Sigmoid colon (tissue), 7 donors: Measurements from ENCODE around the gene FRRS1L. TPM values are rescaled to one million over a fixed set of nuclear protein-coding genes. Genes with fewer than 3 reads are reported as not detected.

Source experiments
- DNase-seq: peaks from one replicate; pipeline ENCODE4 v3.0.0-alpha.2; 2019
- H3K27ac ChIP-seq, 4 donors: fragments of 200-600 bp; sonication (generic); one replicate each; pipeline ENCODE4 v1.5.1; 2016 to 2019; ENCODE audit warnings: mild to moderate bottlenecking in 1 of 4
- H3K27me3 ChIP-seq, 3 donors: fragments of 200-600 bp; sonication (generic); one replicate each; pipeline ENCODE4 v1.5.1; 2019; ENCODE audit warnings: mild to moderate bottlenecking in 1 of 3
- H3K36me3 ChIP-seq, 4 donors: fragments of 200-600 bp; sonication (generic); one replicate each; pipeline ENCODE4 v1.5.1; 2016 to 2019
- H3K4me1 ChIP-seq, 4 donors: fragments of 200-600 bp; sonication (generic); one replicate each; pipeline ENCODE4 v1.5.1; 2017 to 2019
- H3K4me3 ChIP-seq, 4 donors: fragments of 200-600 bp; sonication (generic); one replicate each; pipeline ENCODE4 v1.5.1; 2017 to 2019; ENCODE audit warnings: mild to moderate bottlenecking in 2 of 4, moderate library complexity in 1 of 4
- H3K9me3 ChIP-seq, 4 donors: fragments of 200-600 bp in 3 of 4; sonication (generic) in 3 of 4; one replicate each; pipeline versions ENCODE4 v1.5.1 to v1.6.1; 2013 to 2019
- EP300 ChIP-seq, 4 donors: sonication (generic); formaldehyde crosslinking; IDR thresholded peaks; one replicate each; pipeline ENCODE4 v1.6.1; 2017; ENCODE audit warnings: antibody characterized with exemption in 4 of 4
- POLR2A ChIP-seq, 2 donors: fragments of 450-650 bp; IDR thresholded peaks; one replicate each; pipeline ENCODE4 v1.6.1; 2016; ENCODE audit warnings: antibody characterized with exemption in 2 of 2, mild to moderate bottlenecking in 2 of 2, moderate library complexity in 2 of 2
- POLR2AphosphoS5 ChIP-seq, 4 donors: sonication (generic); formaldehyde crosslinking; IDR thresholded peaks; one replicate each; pipeline ENCODE4 v1.6.1; 2017; ENCODE audit warnings: antibody characterized with exemption in 4 of 4
- WGBS, 2 donors: extraction: QIAGEN DNeasy Blood & Tissue Kit; methylation state at CpG; one replicate each; pipeline ENCODE4 v1.1.7; 2013; 5-methylcytosine and 5-hydroxymethylcytosine counted together
- intact Hi-C: fragments of 100-400 bp; cut with DNase I; formaldehyde crosslinking; loops from one replicate; pipeline ENCODE4 v1.15.1; 2023
- polyA plus RNA-seq, 3 donors: library from polyadenylated mRNA; stranded (reverse); fragments of 200-250 nt; gene quantifications; one replicate each; pipeline ENCODE4 v1.2.3, GENCODE V29; 2013
- total RNA-seq, 4 donors: library from RNA; depleted of rRNA; stranded (reverse); fragments of >200 nt; gene quantifications; one replicate each; pipeline ENCODE4 v1.1.0, GENCODE V29; 2016
- TF ChIP-seq, protein P1 (sequence below), 4 experiments: fragments of 450-650 bp in 3 of 4; fragments of 200-600 bp in 1 of 4; IDR thresholded peaks; one replicate each; pipeline ENCODE4 v1.5.1; 2016 to 2019; ENCODE audit warnings: antibody characterized with exemption in 4 of 4, mild to moderate bottlenecking in 3 of 4, moderate library complexity in 2 of 4
- donor health status: healthy with polysubstance abuse.
- donor health status: Bipolar disorder and iron deficiency.
- donor health status: healthy.

Gene FRRS1L
- total and polyA plus RNA-seq, 7 donors, result 0.23 to 4.5 (median 2.8) TPM; not detected in 1

GRCh38 chr9:109113254-109113653, 53.8 kb downstream of the FRRS1L start:
- intact Hi-C loops, result no loop called here
- Histone ChIP-seq H3K4me1 (peaks cover 0 to 100% (median 94%) of the 10 kb centered on the region in 4 donors), H3K4me3 (no peak overlapping the region), H3K36me3 (no peaks in the 10 kb centered on the region), H3K27me3 (no peaks in the 10 kb centered on the region), H3K9me3 (no peaks in the 10 kb centered on the region), H3K27ac (peak overlapping the region; percentile 72 to 96 (median 92))
- DNase-seq, result no peak
- no peak for TF ChIP-seq POLR2AphosphoS5 (IDR thresholded peaks at IDR 0.05)
- no peak for TF ChIP-seq POLR2A (IDR thresholded peaks at IDR 0.05)
- TF ChIP-seq, protein P1, sequence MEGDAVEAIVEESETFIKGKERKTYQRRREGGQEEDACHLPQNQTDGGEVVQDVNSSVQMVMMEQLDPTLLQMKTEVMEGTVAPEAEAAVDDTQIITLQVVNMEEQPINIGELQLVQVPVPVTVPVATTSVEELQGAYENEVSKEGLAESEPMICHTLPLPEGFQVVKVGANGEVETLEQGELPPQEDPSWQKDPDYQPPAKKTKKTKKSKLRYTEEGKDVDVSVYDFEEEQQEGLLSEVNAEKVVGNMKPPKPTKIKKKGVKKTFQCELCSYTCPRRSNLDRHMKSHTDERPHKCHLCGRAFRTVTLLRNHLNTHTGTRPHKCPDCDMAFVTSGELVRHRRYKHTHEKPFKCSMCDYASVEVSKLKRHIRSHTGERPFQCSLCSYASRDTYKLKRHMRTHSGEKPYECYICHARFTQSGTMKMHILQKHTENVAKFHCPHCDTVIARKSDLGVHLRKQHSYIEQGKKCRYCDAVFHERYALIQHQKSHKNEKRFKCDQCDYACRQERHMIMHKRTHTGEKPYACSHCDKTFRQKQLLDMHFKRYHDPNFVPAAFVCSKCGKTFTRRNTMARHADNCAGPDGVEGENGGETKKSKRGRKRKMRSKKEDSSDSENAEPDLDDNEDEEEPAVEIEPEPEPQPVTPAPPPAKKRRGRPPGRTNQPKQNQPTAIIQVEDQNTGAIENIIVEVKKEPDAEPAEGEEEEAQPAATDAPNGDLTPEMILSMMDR (IDR thresholded peaks at IDR 0.05), result no peak
- no peak for TF ChIP-seq EP300 (IDR thresholded peaks at IDR 0.05)
- 48 to 66% methylated on average over 3 of the region's 3 CpGs for WGBS, 2 donors

GRCh38 chr9:109110329-109111021, 56.6 kb downstream of the FRRS1L start:
- peaks cover 0 to 3% (median 0%) of the 10 kb centered on the region in 4 donors for H3K36me3 ChIP-seq
- peaks cover 0 to 98% (median 85%) of the 10 kb centered on the region in 4 donors for H3K4me1 ChIP-seq
- intact Hi-C loops, result no loop called here
- H3K27me3 ChIP-seq, result no peaks in the 10 kb centered on the region
- peak overlapping the region; percentile 72 to 96 (median 92) for H3K27ac ChIP-seq
- DNase-seq, result no peak
- 45 to 57% methylated on average over 5 of the region's 5 CpGs for WGBS, 2 donors
- no peak overlapping the region for H3K4me3 ChIP-seq
- H3K9me3 ChIP-seq, result no peaks in the 10 kb centered on the region
- TF ChIP-seq, protein P1 (IDR thresholded peaks at IDR 0.05), result no peak
- TF ChIP-seq POLR2A (IDR thresholded peaks at IDR 0.05), result no peak

- Histone ChIP-seq H3K36me3 (peaks cover 0 to 8% (median 0%) of the 10 kb centered on the region in 4 donors), H3K9me3 (no peaks in the 10 kb centered on the region), H3K4me1 (peaks cover 0 to 92% (median 80%) of the 10 kb centered on the region in 4 donors), H3K27ac (peak overlapping the region; percentile 72 to 96 (median 92)), H3K27me3 (no peaks in the 10 kb centered on the region), H3K4me3 (no peak overlapping the region)
- DNase-seq, result no peak
- TF ChIP-seq POLR2A (IDR thresholded peaks at IDR 0.05) (no peak), EP300 (IDR thresholded peaks at IDR 0.05) (no peak)
- TF ChIP-seq, protein P1 (IDR thresholded peaks at IDR 0.05), result no peak
- intact Hi-C loops, result no loop called here
Measured at GRCh38 chr9:109109967-109110328, 57.1 kb downstream of the FRRS1L start.

DNA sequence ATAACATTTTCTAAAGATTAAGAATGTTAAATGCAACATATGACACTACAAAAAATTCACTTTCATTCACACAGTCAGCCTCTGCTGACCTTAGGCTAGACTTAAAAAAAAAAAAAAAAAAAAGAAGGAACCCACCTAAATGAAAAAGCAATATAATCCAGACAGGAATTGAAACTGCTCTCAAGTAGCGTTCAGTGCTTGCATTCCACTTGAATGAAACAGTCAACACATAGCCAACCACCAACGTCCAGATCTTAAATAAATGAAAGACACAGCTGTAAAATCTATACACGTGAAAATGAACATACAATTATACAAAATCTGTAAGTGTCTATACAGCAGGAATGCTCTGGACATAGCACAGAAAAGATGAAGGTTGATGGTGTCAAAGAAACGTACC, 58.7 kb downstream of the FRRS1L start:
- Histone ChIP-seq H3K9me3 (no peaks in the 10 kb centered on the region), H3K4me3 (peak overlapping the region in 2 of 4 donors; percentile 4), H3K36me3 (peaks cover 0 to 8% (median 0%) of the 10 kb centered on the region in 4 donors), H3K27me3 (no peaks in the 10 kb centered on the region), H3K27ac (peak overlapping the region; percentile 72 to 96 (median 92)), H3K4me1 (peaks cover 0 to 76% (median 64%) of the 10 kb centered on the region in 4 donors)
- intact Hi-C loops, result no loop called here
- TF ChIP-seq, protein P1 (IDR thresholded peaks at IDR 0.05), result no peak
- TF ChIP-seq EP300 (IDR thresholded peaks at IDR 0.05) (no peak), POLR2AphosphoS5 (IDR thresholded peaks at IDR 0.05) (no peak), POLR2A (IDR thresholded peaks at IDR 0.05) (no peak)
- 50 to 59% methylated on average over 4 of the region's 4 CpGs for WGBS, 2 donors
- no peak for DNase-seq
